DND-41 (cell line): ENCODE measurements around the gene CACNG3.

Source experiments
- ATAC-seq: fragments of 200-7000 bp; cut with Tn5 transposase; 3 replicates; pipeline ENCODE4 v1.9.1; 2021; ENCODE audit warnings: low read depth; ENCODE audit not compliant: insufficient read depth
- DNase-seq: peaks from one replicate; pipeline ENCODE4 v3.0.0-alpha.2; 2020
- H2AFZ ChIP-seq: 2 replicates; pipeline ENCODE4 v1.6.0; 2012; ENCODE audit warnings: low read depth, low read length
- H3K27ac ChIP-seq: 2 replicates; pipeline ENCODE4 v1.5.1; 2012; ENCODE audit warnings: low read length, inconsistent platforms
- H3K27me3 ChIP-seq: fragments of 200-600 bp; sonication (generic); 2 replicates; pipeline ENCODE4 v1.6.0; 2012; ENCODE audit warnings: low read length, mild to moderate bottlenecking, inconsistent platforms; ENCODE audit not compliant: insufficient read depth, poor library complexity
- H3K36me3 ChIP-seq: 2 replicates; pipeline ENCODE4 v1.5.1; 2012; ENCODE audit warnings: low read length, inconsistent platforms; ENCODE audit not compliant: insufficient read depth
- H3K4me1 ChIP-seq: 2 replicates; pipeline ENCODE4 v1.5.1; 2012; ENCODE audit warnings: mild to moderate bottlenecking, low read length; ENCODE audit not compliant: insufficient read depth
- H3K4me2 ChIP-seq: 2 replicates; pipeline ENCODE4 v1.6.0; 2012; ENCODE audit warnings: mild to moderate bottlenecking, moderate library complexity, low read length, inconsistent platforms; ENCODE audit not compliant: insufficient read depth
- H3K4me3 ChIP-seq, 2 experiments: fragments of 200-600 bp in 1 of 2; shearing (Covaris generic) in 1 of 2; 2 replicates each; pipeline ENCODE4 v1.5.1; 2012 to 2016; ENCODE audit warnings: inconsistent platforms in 2 of 2, low read length in 2 of 2, mild to moderate bottlenecking in 2 of 2, low read depth in 1 of 2, moderate library complexity in 1 of 2
- H3K79me2 ChIP-seq: 2 replicates; pipeline ENCODE4 v1.6.0; 2012; ENCODE audit warnings: low read length, inconsistent platforms; ENCODE audit not compliant: insufficient read depth
- H3K9ac ChIP-seq: 2 replicates; pipeline ENCODE4 v1.6.0; 2012; ENCODE audit warnings: low read depth, mild to moderate bottlenecking, inconsistent platforms, low read length, moderate library complexity
- H3K9me3 ChIP-seq: 2 replicates; pipeline ENCODE4 v1.5.1; 2012; ENCODE audit warnings: low read length, moderate library complexity, mild to moderate bottlenecking, inconsistent platforms; ENCODE audit not compliant: insufficient read depth, severe bottlenecking
- H4K20me1 ChIP-seq: 2 replicates; pipeline ENCODE4 v1.6.0; 2012; ENCODE audit warnings: low read length; ENCODE audit not compliant: insufficient read depth
- EZH2 ChIP-seq: IDR thresholded peaks from 3 replicates; pipeline ENCODE4 v1.6.1; 2012; ENCODE audit warnings: borderline replicate concordance, low read depth, mild to moderate bottlenecking, moderate library complexity, low read length, inconsistent platforms; ENCODE audit not compliant: severe bottlenecking
- TF ChIP-seq, protein P1 (sequence below): IDR thresholded peaks from 2 replicates; pipeline ENCODE4 v1.5.1; 2012; ENCODE audit warnings: borderline replicate concordance, low read length, moderate library complexity, mild to moderate bottlenecking; ENCODE audit not compliant: poor library complexity, severe bottlenecking; ENCODE audit errors: extremely low read depth

CACNG3 gene

DNA sequence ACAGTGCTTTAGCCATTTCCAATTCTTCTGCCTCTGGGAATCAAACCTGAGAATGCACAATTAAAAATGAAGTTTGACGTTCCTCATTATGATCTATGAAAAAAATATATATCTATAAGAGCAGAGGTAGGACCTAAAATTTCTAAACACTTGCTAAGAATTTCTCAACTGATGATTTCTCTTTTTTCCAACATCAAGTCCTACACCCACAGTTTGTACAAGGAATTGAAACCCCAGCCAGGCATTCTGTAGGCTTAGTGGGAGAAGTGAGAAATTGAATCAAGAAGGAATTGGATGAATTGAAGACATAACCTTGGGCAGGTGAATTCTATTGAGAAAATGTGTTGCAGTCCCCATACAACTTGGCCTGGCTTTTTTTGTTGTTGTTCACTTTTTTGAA is 2.7 kb downstream of the CACNG3 start:
- DNase-seq (no peak), ATAC-seq (no peak)
- H4K20me1 ChIP-seq, result peaks cover 3% of the 10 kb centered on the region; the same call in 1 of the 2 replicates
- peaks cover 4% of the 10 kb centered on the region for H3K27me3 ChIP-seq
- H3K4me2 ChIP-seq, result no peak overlapping the region
- no peaks in the 10 kb centered on the region for H3K79me2 ChIP-seq
- no peak overlapping the region for H3K4me3 ChIP-seq
- H3K9ac ChIP-seq, result no peak overlapping the region
- H3K36me3 ChIP-seq, result no peaks in the 10 kb centered on the region
- no peak overlapping the region for H2AFZ ChIP-seq
- H3K9me3 ChIP-seq, result no peaks in the 10 kb centered on the region
- no peaks in the 10 kb centered on the region for H3K4me1 ChIP-seq
- no peak overlapping the region for H3K27ac ChIP-seq
- TF ChIP-seq EZH2, result no peak
- TF ChIP-seq, protein P1, sequence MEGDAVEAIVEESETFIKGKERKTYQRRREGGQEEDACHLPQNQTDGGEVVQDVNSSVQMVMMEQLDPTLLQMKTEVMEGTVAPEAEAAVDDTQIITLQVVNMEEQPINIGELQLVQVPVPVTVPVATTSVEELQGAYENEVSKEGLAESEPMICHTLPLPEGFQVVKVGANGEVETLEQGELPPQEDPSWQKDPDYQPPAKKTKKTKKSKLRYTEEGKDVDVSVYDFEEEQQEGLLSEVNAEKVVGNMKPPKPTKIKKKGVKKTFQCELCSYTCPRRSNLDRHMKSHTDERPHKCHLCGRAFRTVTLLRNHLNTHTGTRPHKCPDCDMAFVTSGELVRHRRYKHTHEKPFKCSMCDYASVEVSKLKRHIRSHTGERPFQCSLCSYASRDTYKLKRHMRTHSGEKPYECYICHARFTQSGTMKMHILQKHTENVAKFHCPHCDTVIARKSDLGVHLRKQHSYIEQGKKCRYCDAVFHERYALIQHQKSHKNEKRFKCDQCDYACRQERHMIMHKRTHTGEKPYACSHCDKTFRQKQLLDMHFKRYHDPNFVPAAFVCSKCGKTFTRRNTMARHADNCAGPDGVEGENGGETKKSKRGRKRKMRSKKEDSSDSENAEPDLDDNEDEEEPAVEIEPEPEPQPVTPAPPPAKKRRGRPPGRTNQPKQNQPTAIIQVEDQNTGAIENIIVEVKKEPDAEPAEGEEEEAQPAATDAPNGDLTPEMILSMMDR, result no peak

DNA sequence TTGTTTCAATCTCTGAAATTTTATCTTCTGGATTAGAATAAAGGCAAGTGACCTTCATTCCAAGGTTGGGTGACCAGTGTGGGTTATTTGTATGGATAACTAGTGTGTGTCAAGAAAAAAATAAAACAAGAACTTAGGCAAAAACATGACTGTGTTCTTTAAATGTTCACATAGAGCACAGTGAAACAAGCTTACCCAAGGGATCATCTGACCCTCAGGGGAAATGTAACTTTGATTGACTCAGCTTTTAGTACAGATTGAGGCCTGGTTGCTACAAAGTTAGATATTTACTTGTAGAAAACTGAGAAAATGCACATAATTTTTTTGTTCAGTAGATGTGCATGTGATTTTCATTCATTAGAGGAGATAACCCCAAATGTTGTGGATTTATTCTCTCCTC is 6.7 kb downstream of the CACNG3 start:
- H3K9me3 ChIP-seq, result no peaks in the 10 kb centered on the region

GRCh38 chr16:24270721-24271442 is 14.7 kb downstream of the CACNG3 start:
- H3K4me1 ChIP-seq, result no peaks in the 10 kb centered on the region
- H3K4me3 ChIP-seq, result no peak overlapping the region
- H3K27me3 ChIP-seq, result peaks cover 17% of the 10 kb centered on the region
- H3K4me2 ChIP-seq, result no peak overlapping the region
- H4K20me1 ChIP-seq, result no peaks in the 10 kb centered on the region
- no peak for TF ChIP-seq EZH2
- TF ChIP-seq, protein P1, result no peak
- no peaks in the 10 kb centered on the region for H3K79me2 ChIP-seq
- no peaks in the 10 kb centered on the region for H3K36me3 ChIP-seq
- no peaks in the 10 kb centered on the region for H3K9me3 ChIP-seq
- no peak overlapping the region for H2AFZ ChIP-seq
- no peak overlapping the region for H3K9ac ChIP-seq
- H3K27ac ChIP-seq, result no peak overlapping the region
- DNase-seq (no peak), ATAC-seq (no peak)

More for the DNA sequence above, 6.7 kb downstream of the CACNG3 start:
- H3K27ac ChIP-seq, result no peak overlapping the region
- no peak overlapping the region for H3K4me2 ChIP-seq
- DNase-seq (no peak), ATAC-seq (no peak)
- no peaks in the 10 kb centered on the region for H3K4me1 ChIP-seq
- H3K79me2 ChIP-seq, result no peaks in the 10 kb centered on the region
- no peak overlapping the region for H3K4me3 ChIP-seq
- no peak overlapping the region for H3K9ac ChIP-seq
- peaks cover 4% of the 10 kb centered on the region for H3K27me3 ChIP-seq
- H4K20me1 ChIP-seq, result no peaks in the 10 kb centered on the region
- H3K36me3 ChIP-seq, result no peaks in the 10 kb centered on the region
- TF ChIP-seq, protein P1, result no peak
- TF ChIP-seq EZH2, result no peak
- H2AFZ ChIP-seq, result no peak overlapping the region
